Left colon (tissue), 2 donors: ENCODE measurements around the gene ATF5. TPM values are rescaled to one million over a fixed set of nuclear protein-coding genes. Genes with fewer than 3 reads are reported as not detected.
A peak's percentile ranks its signal among the peaks of the same experiment; 100 is the strongest.
"Not testable (repeated sequence)": the region's sequence is repeated elsewhere in the genome, so short reads cannot be mapped to it uniquely, and the experiment has no call there.

Experiments used
- ATAC-seq: fragments of 200-7000 bp; cut with Tn5 transposase; one replicate; pipeline ENCODE4 v1.9.1; 2020; ENCODE audit warnings: mild to moderate bottlenecking, moderate library complexity
- DNase-seq, 2 donors: peaks; one replicate each; pipeline ENCODE4 v3.0.0-alpha.2; 2020
- intact Hi-C, 2 donors: fragments of 100-400 bp; cut with DNase I in 1 of 2; cut with micrococcal nuclease in 1 of 2; formaldehyde crosslinking; loops; one replicate each; pipeline versions ENCODE4 v1.11.2 to v1.14.0; 2022; cut with DNase I, micrococcal nuclease
- total RNA-seq, 2 donors: library from RNA; stranded (reverse); fragmentation: NEBNext Ultra II Directional; extraction: Animal tissue kit (Norgen Biotek cat#: 25700); gene quantifications; one replicate each; pipeline ENCODE4 v1.2.1, GENCODE V29; 2021
- donor health status: DM: no; HTN: no; CAD: no.
- donor health status: DM: yes; HTN: yes; CAD: no.

The ATF5 gene
- total RNA-seq, 2 donors from 2014 or later = 13.2 to 16.7 TPM

DNA sequence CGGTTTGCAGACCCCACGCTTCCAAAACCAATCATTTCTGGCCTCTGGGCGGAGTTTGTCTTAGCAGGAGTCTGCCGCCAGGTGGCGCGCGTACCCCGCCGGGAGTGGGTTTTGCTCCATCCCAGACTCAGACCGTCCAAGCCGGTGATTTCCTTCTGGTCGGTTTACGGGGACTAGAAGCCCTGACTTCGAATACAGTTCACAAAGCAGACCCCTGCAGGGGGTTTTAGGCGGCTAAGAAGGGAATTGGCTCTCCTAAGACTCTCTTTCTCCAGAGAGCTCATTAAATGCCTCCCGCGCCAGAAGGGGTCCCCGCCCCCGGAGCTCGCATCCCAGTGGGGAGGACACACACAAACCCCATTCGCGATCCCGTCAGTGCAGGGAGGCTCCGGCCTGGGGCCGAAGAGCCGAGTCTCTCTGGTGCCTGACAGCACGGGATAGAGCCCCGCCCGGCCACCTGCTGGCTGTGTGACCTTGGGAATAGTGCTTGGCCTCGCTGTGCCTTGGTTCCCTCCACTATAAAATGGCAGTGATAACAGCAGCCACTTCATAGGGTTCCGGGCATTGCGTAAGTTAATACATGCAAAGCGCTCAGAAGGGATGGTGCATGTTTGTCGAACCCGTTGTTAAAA, 8.9 kb downstream of the ATF5 start:
- DNase-seq (peak in 1 of 2 donors; percentile 81), ATAC-seq (peak; percentile 89)

DNA sequence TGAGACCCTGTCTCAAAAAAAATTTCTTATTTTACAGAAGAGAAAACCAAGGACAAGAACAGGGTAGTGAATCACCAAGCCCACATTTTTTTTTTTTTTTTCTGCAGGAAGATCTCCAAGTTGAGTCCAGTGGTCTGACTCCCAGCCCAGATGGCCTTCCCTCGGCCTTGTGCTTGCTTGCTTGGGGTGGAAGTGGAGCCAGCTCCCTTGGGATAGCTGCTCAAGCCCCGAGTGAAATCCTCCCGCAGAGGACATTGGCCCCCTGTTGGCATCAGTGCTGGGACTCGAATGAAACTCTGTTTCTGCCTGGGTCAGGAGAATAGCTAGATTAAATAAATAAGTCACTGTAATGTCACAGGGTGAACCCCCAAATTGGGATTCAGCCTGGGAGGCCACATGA, 9.7 kb downstream of the ATF5 start:
- DNase-seq (no peak), ATAC-seq (no peak)
- intact Hi-C loops = loop anchor here in 1 of 2 donors (5.0 kb wide), 1 partner anchor 44 kb away; no protein-coding TSS in a partner anchor

More for the DNA sequence above, 8.9 kb downstream of the ATF5 start:
- intact Hi-C loops = loop anchor here in 1 of 2 donors (5.0 kb wide), 1 partner anchor 44 kb away; no protein-coding TSS in a partner anchor

DNA sequence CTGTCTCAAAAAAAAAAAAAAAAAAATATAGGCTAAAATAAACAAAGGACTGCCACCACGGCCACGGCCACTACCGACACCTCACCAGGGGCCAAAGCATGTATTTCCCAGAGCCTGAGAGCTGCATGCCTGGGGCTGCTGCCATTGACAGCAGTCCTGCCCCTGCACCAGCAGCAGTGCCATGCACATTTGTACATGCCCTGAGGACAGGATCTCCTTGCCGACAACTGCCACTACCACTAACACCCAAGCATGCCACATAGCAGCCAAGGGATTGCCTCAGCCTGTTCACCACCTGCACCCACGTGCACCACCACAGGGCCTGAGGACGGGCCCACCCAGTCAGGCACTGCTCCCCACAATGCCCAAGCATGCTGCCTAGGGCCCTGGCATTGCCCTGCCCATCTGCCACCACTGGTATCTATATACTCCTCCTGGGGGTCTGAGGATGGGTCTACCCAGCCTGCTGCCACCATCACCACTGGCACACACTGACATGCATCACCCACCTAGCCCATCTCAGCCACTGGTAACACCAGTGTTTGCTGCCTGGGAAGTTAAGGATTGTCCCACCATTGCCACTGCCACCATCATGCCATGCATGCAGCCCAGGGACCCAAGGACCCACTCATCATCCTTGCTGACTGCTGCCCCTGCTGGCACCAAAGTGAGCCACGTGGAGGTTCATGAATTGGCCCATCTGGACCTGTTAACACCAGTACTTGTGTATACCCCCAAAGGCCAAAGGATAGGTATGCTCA, 10.9 kb downstream of the ATF5 start:
- intact Hi-C loops = loop anchor here in 1 of 2 donors (5.0 kb wide), 1 partner anchor 42 kb away; no protein-coding TSS in a partner anchor
- ATAC-seq = no peak

DNA sequence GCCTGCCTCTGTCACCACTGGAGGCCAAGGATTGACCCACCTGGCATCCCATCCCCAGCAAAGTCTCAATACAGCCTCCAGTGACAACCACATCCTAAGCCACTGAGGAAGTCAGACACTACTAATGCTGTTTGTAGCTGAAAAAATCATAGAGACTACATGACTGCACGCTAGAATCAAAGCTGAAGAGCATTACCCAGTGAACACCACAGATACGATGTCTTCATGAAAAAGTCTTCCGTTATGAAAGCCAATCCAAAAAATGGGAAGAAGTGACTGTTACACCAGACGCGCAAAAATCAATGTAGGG, 11.4 kb downstream of the ATF5 start:
- ATAC-seq (no peak), DNase-seq (no peak)
- intact Hi-C loops = no loop called here

More for the DNA sequence above, 10.9 kb downstream of the ATF5 start:
- DNase-seq = no peak

DNA sequence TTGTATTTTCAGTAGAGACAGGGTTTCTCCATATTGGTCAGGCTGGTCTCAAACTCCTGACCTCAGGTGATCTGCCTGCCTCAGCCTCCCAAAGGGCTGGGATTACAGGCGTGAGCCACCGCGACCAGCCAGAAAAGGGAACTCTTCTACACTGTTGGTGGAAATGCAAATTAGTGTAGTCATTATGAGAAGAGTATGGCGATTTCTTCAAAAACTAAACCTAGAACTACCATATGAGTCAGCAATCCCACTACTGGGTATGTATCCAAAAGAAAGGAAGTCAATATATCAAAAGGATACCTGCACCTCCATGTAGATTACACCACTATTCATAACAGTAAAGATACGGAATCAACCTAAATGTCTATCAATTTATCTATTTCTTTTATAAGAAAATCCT, 15.6 kb downstream of the ATF5 start:
- ATAC-seq, DNase-seq, intact Hi-C loops: not testable (repeated sequence)

DNA sequence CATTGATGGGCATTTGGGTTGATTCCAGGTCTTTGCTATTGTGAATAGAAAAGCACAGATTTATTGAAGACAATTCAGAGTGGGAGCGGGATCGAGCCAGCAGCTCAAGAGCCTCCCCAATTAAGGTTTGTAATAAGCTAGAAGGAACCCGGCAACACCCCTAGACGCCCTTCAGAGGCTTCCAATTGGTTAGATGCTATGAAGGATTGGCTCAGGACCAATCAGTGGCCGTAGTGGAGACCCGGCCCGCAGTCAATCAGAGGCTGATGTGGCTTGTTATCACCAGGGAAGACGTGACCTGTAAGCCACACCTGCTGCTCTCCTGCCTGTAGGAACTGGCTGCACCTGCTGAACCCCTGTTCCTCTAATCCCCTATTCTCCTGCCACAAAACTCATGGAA, 17.4 kb downstream of the ATF5 start:
- intact Hi-C loops = no loop called here
- ATAC-seq = no peak
- no peak for DNase-seq

DNA sequence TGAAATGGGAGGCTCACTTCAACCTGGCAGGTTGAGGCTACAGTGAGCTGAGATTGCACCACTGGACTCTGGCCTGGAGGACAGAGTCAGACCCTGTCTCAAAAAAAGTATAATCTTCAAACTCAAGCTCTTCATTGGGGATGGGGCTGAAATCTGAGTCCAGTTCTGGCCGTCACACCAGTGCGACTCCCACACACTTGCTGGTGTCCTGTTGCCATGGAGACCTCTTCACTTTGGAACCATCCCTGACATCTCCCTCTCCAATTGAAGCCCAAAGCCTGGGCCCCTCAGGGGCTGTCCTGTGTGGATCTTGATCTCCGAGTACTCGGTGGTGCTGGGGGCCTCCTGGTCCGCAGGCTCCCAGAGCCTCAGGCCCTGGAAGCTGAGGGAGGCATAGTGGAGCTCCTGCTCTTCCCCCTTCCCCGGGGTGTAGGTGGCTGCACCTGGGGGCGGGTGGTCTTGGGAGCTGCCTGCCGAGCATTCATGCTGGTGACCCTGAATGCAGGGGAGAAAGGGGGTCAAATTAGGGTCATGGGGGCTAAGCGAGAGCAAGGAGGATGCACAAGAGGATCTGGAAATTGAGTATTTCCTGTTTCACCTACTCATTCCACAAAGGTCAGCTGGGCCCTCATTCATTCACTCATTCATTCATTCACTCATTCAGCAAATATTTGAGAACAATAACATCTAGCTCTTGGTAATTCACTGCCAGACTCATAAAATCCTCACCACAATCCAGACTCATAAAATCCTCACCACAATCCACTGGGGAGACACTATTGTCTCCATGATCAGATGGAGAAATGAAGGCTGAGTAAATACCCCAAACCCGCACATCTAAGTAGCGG, 21.0 kb downstream of the ATF5 start:
- ATAC-seq (peak; percentile 55), DNase-seq (no peak)
- intact Hi-C loops = no loop called here

DNA sequence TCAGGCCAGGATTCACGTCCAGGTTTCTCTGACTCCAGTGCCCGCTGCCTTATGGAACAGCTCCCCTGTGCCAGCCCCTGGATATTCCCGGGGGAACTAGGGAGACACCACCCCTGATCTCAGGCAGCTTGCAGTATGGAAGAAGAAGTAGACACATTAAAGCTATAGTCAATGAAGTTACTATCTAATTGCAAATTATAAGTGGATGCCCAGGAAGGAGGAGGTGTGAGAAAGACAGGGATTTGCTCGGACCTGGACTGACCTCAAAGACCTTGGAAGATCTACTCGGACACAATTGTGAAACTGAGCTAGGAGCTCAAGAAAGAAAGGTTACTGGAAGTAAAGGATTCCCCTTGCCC, 21.6 kb downstream of the ATF5 start:
- ATAC-seq (no peak), DNase-seq (no peak)
- intact Hi-C loops = no loop called here

DNA sequence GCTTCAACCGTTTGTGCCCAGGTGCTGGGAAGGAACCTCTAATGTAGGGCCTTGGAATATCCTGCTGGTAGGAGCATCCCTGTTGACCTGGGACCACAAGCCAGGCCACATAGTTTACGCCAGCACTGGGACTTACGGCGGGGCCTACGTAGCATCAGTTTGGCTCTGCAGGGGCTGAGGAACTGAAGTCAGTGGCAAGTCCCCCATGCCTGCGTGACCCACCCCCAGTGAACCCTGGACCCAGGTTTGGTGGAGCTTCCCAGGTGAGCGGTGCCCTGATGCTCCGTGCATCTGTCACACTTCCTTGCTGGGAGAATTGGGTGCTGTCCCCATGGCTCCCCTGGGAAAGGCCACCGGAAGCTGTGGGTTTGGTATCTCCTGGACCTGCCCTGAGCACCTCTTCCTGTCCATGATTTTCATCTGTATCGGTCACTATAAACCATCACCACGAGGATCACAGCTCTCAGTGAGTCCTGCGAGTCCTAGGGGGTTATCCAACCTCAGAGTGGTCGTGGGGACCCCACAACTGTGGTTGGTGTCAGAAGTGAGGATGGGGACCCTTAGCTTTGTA, 22.0 kb downstream of the ATF5 start:
- DNase-seq (no peak), ATAC-seq (no peak)
- intact Hi-C loops = no loop called here

DNA sequence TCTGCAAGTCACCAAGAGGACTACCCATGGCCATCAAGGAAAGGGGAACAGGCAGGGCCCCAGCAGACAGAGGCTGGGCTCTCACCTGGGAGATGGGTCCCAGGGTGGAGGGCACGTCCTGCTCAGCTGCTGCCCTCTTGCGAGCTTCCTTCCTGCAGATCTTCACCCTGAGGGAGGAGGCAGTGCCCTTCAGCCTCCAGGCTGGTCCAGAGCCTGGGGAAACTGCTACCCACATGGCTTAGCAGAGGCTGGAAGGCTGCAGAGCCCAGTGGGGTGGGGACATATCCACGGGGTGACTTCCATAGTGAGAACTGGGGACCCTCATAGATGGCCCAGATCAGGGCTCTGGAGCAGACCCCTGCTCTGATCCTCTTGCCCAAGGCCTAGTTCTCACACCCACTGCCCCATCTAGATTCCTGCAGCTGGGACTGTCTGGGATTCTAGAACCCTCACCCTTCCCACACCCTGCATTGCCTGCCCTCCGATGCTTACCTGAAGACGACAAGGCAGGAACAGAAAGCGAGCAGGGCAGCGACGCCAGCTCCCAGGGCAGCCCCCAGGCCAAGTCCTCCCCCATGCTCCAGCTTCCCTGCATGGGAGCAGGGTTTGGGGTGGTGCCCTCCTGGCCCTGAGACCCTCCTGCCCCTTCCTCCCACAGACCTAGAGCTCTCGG, 22.9 kb downstream of the ATF5 start:
- ATAC-seq (no peak), DNase-seq (no peak)
- intact Hi-C loops = no loop called here

DNA sequence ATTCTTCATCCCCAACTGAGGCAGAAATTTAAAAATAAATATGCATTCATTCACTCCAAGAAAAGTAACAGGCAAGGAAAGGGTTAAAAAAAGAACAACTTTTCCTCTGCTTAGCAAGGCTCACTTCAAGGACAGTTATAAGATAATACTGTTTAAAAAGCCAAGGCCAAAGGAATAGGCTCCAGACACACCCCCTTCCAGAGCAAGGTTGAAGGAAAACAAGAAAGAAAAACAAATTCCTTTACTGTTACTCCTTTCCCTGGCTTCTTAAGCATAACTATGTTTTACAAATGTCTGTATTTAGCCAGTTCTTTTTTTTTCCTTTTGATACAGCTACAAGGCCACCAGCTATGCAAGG, 23.5 kb downstream of the ATF5 start:
- intact Hi-C loops = no loop called here
- ATAC-seq = peak; percentile 20
- no peak for DNase-seq

DNA sequence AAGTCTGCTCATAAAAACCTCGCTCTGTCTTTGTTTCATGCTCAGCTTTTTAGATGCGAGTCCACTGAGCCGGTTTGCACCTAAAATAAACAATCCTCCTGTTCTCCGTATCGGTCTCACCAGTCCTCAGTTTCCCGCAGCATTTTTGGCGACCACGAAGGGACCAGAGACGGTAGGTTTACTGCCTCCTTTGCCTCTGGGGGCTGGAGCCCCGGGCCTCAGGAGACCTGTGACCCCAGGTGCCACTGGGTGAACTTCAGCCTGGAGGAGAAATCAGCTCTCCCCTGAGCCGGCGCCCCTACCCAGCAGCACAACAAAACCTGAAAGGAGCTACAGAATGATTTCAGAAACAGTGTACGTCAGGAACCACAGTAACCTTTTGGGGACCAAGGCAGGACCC, 23.9 kb downstream of the ATF5 start:
- no peak for ATAC-seq
- DNase-seq = no peak
- intact Hi-C loops = no loop called here

DNA sequence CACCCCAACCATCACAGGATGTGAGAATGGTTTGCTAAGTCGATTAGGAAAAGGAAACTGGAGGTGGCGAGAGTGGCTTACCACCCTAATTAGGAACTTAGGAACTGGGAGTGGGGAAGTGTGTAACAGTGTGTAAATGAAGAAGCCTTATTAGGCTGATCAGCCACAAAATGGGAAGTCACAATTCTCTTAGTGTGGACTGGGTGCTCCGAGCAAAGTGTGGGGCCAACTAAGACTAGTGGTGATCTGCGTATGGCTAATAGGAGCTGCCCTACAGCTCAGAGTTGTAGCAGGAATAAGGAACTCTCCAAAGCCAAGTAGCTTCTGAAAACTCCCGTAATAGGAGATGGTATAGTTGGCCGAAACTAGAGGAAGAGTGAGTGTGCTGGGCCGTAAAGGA, 24.4 kb downstream of the ATF5 start:
- DNase-seq = no peak
- intact Hi-C loops = no loop called here
- no peak for ATAC-seq

DNA sequence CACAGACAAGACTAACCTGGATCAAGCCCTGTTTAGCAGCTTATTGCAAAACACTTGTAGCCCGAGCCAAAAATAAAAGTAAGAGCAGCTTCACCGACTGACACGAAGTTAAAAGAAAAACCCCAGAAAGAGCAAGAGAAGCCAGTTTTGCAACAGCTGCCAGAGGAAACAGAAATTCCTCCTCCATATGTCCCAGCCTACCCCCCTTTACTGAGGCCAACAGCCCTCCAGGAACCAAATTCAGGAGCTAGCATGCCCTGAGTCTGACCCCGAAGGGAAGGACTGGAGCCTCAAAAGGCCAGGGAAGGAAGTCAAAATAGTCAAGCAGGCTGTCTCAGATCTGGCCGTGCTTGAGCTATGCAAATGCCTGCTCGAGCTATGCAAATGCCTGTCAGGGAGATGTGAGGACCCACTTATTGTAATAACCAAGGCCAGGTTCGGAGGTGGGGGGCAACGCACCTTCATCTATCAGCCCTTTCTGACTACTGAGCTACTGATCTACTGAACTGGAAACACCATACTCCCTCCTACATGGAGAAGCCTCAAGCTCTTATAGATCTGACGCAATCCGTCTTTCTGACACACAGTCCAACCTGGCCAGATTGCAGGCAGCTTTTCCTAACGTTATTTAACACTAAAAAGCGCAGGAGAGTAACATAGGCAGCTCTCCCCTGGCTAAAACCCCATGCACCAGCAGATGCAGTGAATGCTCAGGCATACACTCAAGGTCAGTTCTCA, 25.3 kb downstream of the ATF5 start:
- ATAC-seq (no peak), DNase-seq (no peak)
- intact Hi-C loops = no loop called here

DNA sequence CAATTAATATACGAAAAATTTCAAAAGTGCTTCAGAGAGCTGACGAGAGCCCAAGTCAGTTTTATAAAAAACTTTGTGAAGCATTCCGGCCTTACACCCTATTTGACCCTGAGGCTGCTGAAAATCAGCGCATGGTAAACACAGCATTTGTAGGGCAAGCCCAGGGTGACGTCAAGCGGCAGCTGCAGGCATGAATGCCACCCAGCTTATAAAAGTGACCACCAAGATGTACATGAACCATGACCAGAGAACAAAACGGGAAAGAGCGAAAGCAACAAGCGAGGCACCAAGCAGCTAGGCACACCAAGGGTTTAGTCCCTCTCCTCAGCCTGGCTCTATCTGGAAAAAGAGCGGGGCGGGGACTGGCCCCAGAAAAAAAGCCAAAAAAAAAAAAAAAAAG, 25.9 kb downstream of the ATF5 start:
- peak in 1 of 2 donors; percentile 58 for DNase-seq
- intact Hi-C loops = no loop called here
- peak; percentile 56 for ATAC-seq

DNA sequence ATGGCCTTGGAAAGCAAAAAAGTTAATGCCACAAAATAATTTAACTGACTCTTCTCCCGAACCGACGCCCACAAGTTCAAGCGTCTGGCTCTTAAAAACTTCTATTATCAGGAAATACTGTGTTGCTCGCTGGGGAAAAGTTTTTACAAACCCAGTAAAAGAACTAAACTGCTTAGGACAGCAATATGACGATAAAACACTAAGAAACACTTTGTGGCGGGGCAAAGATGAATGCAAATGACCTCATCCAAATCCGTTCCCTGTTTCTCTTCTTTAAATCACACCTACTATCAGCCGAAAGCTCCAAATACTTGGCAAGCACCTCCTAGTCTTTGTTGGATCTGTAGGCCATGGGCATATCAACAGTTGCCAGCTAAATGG, 27.1 kb downstream of the ATF5 start:
- peak; percentile 15 for ATAC-seq
- no peak for DNase-seq
- intact Hi-C loops = no loop called here

DNA sequence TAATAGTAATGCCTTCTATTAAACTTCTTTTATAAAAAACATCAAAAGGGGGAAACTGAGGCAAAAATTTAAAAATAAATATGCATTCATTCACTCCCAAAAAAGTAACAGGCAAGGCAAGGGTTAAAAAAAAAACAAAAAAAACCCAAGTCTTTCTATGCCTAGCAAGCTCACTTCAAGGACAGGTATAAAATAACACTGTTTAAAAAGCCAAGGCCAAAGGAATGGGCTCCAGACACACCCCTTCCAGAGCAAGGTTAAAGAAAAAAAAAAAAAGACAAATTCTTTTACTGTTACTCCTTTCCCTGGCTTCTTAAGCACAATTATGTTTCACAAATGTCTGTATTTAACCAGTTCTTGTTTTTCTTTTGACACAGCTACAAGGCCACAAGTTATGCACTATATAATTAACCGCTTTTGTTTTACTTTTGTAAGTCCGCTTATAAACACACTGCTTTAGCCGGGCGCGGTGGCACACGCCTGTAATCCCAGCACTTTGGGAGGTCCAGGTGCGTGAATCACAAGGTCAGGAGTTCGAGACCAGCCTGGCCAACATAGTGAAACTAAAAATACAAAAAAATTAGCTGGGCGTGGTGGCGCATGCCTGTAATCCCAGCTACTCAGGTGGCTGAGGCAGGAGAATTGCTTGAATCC, 28.4 kb downstream of the ATF5 start:
- intact Hi-C loops = no loop called here
- DNase-seq (no peak), ATAC-seq (no peak)

DNA sequence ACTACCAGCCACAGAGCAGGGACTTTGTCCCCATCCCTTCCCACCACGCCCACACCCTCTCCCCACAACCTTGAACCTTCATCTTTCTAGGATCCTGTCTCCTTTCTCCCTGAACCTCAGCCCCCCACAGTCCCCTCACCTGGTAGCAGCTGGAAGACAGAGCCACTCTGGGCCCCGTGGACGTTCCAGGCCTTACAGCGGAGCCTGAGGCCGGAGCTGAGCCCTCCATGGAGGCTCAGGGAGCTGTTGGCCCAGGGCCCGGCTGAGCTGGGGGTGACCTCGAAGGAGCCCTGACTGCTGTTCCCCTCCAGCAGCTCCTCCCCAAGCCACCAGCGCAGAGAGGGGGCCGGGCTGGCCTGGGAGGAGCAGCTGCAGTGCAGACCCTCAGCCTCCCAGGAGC, 29.1 kb downstream of the ATF5 start:
- ATAC-seq, intact Hi-C loops, DNase-seq: not testable (repeated sequence)
